K562 (cell line): ENCODE measurements around the gene DGLUCY. TPM values are rescaled to one million over a fixed set of nuclear protein-coding genes. Genes with fewer than 3 reads are reported as not detected.

ENCODE experiments used
- ATAC-seq: fragments of 200-7000 bp; cut with Tn5 transposase; 3 replicates; pipeline ENCODE4 v1.9.1; 2020; ENCODE audit warnings: moderate library complexity
- BruUV-seq: library from RNA; stranded (reverse); fragments of 400-500 nt; replicated peaks from 2 replicates; lab custom pipeline; 2021; lab: Mats Ljungman, UMichigan
- CTCF ChIA-PET: fragments of 300-600 bp; formaldehyde crosslinking; extraction: SDS; loops from one replicate; lab custom pipeline; 2021; ENCODE audit warnings: low intra/inter-chr PET ratio; lab: Yijun Ruan, JAX
- POLR2A ChIA-PET: fragments of 300-600, 350-650 bp; sonication (Branson Sonifier 250); formaldehyde crosslinking; extraction: SDS; loops from one replicate; lab custom pipeline; 2021; ENCODE audit warnings: antibody characterized with exemption, inconsistent platforms; lab: Yijun Ruan, JAX
- DNase-seq, 4 experiments: peaks; one replicate each; pipeline versions ENCODE4 v3.0.0 to v3.0.0-alpha.2; 2011 to 2018; ENCODE audit warnings: low spot score in 3 of 4, mixed read lengths in 3 of 4; ENCODE audit errors: extremely low read depth in 1 of 4
- FAIRE-seq: peaks from 2 replicates; lab custom pipeline; 2011; peaks lifted over from hg19 to GRCh38; lab: Jason Lieb, UNC
- H2AFZ ChIP-seq: 2 replicates; pipeline ENCODE4 v1.6.0; 2011; ENCODE audit warnings: low read depth, low read length, control low read depth, inconsistent platforms
- H3K27ac ChIP-seq: fragments of 200-600 bp; 3 replicates; pipeline ENCODE4 v1.8.0; 2011; ENCODE audit warnings: low read depth, mild to moderate bottlenecking, control low read depth, inconsistent platforms, low read length, moderate library complexity, mixed read lengths; ENCODE audit errors: extremely low read depth
- H3K27me3 ChIP-seq, 2 experiments: fragments of 300-600 bp in 1 of 2; 2 replicates in 1 of 2; 3 replicates in 1 of 2; pipeline versions ENCODE4 v1.6.0 to v1.8.0; 2011; ENCODE audit warnings: inconsistent platforms in 2 of 2, low read length in 2 of 2, mild to moderate bottlenecking in 1 of 2, mixed read lengths in 1 of 2, moderate library complexity in 1 of 2; ENCODE audit not compliant: control insufficient read depth in 2 of 2, insufficient read depth in 2 of 2
- H3K36me3 ChIP-seq: fragments of 300-600 bp; 3 replicates; pipeline ENCODE4 v1.8.0; 2011; ENCODE audit warnings: mild to moderate bottlenecking, low read length, inconsistent platforms; ENCODE audit not compliant: control insufficient read depth, insufficient read depth
- H3K4me1 ChIP-seq, 2 experiments: fragments of 200-600 bp in 1 of 2; replicated peaks in 1 of 2; 2 replicates in 1 of 2; 3 replicates in 1 of 2; pipeline versions ENCODE4 v1.5.1 to v1.8.0; 2011; ENCODE audit warnings: inconsistent platforms in 2 of 2, low read length in 2 of 2, mild to moderate bottlenecking in 1 of 2, mixed read lengths in 1 of 2, moderate library complexity in 1 of 2; ENCODE audit not compliant: control insufficient read depth in 2 of 2, insufficient read depth in 2 of 2
- H3K4me2 ChIP-seq: 2 replicates; pipeline ENCODE4 v1.6.1; 2011; ENCODE audit warnings: low read length, control low read depth, inconsistent platforms, mixed read lengths; ENCODE audit not compliant: insufficient read depth
- H3K4me3 ChIP-seq: fragments of 200-600 bp; sonication (generic), shearing (Covaris generic); 2 replicates; pipeline ENCODE4 v1.5.1; 2016; ENCODE audit warnings: control low read depth, inconsistent platforms
- H3K79me2 ChIP-seq: fragments of 200-600 bp; 3 replicates; pipeline ENCODE4 v1.8.0; 2011; ENCODE audit warnings: low read length, inconsistent platforms; ENCODE audit not compliant: control insufficient read depth, insufficient read depth
- H3K9ac ChIP-seq, 2 experiments: 2 replicates each; pipeline versions ENCODE4 v1.6.0 to v1.6.1; 2011; ENCODE audit warnings: low read depth in 2 of 2, low read length in 2 of 2, control low read depth in 1 of 2, inconsistent platforms in 1 of 2, mild to moderate bottlenecking in 1 of 2, mixed read lengths in 1 of 2; ENCODE audit not compliant: insufficient read depth in 1 of 2
- H3K9me1 ChIP-seq: one replicate; pipeline ENCODE4 v1.6.0; 2011; ENCODE audit warnings: inconsistent platforms, mild to moderate bottlenecking, low read length, moderate library complexity; ENCODE audit not compliant: control insufficient read depth, insufficient read depth
- H3K9me3 ChIP-seq: replicated peaks from 2 replicates; pipeline ENCODE4 v1.5.1; 2011; ENCODE audit warnings: low read depth, low read length, inconsistent platforms; ENCODE audit not compliant: control insufficient read depth, insufficient read depth
- H4K20me1 ChIP-seq: replicated peaks from 2 replicates; pipeline ENCODE4 v1.6.1; 2011; ENCODE audit warnings: low read length, inconsistent platforms, mixed read lengths; ENCODE audit not compliant: control insufficient read depth, insufficient read depth
- CEBPG ChIP-seq, 3 experiments: fragments of 200-800 bp in 1 of 3; sonication (Bioruptor generic) in 1 of 3; sonication (generic) in 1 of 3; formaldehyde crosslinking in 1 of 3; IDR thresholded peaks in 2 of 3; conservative IDR thresholded peaks in 1 of 3; 2 replicates each; pipeline versions ENCODE4 v1.6.1 to v1.8.0; 2016 to 2022; ENCODE audit warnings: missing compliant biosample characterization in 2 of 3, missing genetic modification characterization in 2 of 3, mild to moderate bottlenecking in 1 of 3, missing genetic modification reagents in 1 of 3
- CHD2 ChIP-seq: IDR thresholded peaks from 2 replicates; pipeline ENCODE4 v1.6.1; 2011; ENCODE audit warnings: low read depth, low read length
- CSDE1 ChIP-seq, 2 experiments: fragments of 450-650 bp; IDR thresholded peaks; 2 replicates each; pipeline ENCODE4 v1.6.1; 2016; ENCODE audit warnings: mild to moderate bottlenecking in 1 of 2
- DMBX1 ChIP-seq: fragments of 250-450 bp; sonication (Bioruptor Pico); IDR thresholded peaks from 2 replicates; pipeline ENCODE4 v1.8.0; 2022; ENCODE audit warnings: inconsistent platforms, mild to moderate bottlenecking, moderate library complexity, borderline replicate concordance
- EP400 ChIP-seq: fragments of 450-650 bp; IDR thresholded peaks from 2 replicates; pipeline ENCODE4 v1.6.1; 2017; ENCODE audit warnings: antibody characterized with exemption, mild to moderate bottlenecking, moderate library complexity
- ETS2 ChIP-seq: IDR thresholded peaks from 2 replicates; pipeline ENCODE4 v1.6.1; 2016; ENCODE audit warnings: borderline replicate concordance, missing genetic modification characterization, mild to moderate bottlenecking, moderate library complexity, missing compliant biosample characterization; ENCODE audit not compliant: poor library complexity, severe bottlenecking
- FIP1L1 ChIP-seq: fragments of 200-400 bp; formaldehyde crosslinking; IDR thresholded peaks from 2 replicates; pipeline ENCODE4 v1.6.1; 2018; ENCODE audit warnings: mild to moderate bottlenecking, low read depth, low read length; ENCODE audit not compliant: poor library complexity, severe bottlenecking
- FOSL1 ChIP-seq: fragments of 200-800 bp; sonication (Bioruptor generic); conservative IDR thresholded peaks from 2 replicates; pipeline ENCODE4 v1.6.1; 2016; ENCODE audit warnings: missing genetic modification characterization, missing compliant biosample characterization
- HOXB6 ChIP-seq: fragments of 250-450 bp; sonication (Bioruptor Pico); IDR thresholded peaks from 2 replicates; pipeline ENCODE4 v1.5.1; 2022; ENCODE audit warnings: mild to moderate bottlenecking, borderline replicate concordance
- MAZ ChIP-seq, 2 experiments: fragments of 450-650 bp in 1 of 2; sonication (generic) in 1 of 2; formaldehyde crosslinking; IDR thresholded peaks in 1 of 2; conservative IDR thresholded peaks in 1 of 2; 2 replicates each; pipeline versions ENCODE4 v1.4.0 to v1.5.0; 2020; ENCODE audit warnings: mild to moderate bottlenecking in 1 of 2, missing genetic modification reagents in 1 of 2
- MED1 ChIP-seq: sonication (generic); formaldehyde crosslinking; IDR thresholded peaks from 2 replicates; pipeline ENCODE4 v1.8.1; 2023; ENCODE audit warnings: missing genetic modification reagents, borderline replicate concordance
- RCOR1 ChIP-seq, 2 experiments: IDR thresholded peaks; 2 replicates each; pipeline ENCODE4 v1.6.1; 2012; ENCODE audit warnings: low read depth in 2 of 2, low read length in 2 of 2, borderline replicate concordance in 1 of 2, improper control_type of control experiment in 1 of 2
- SMC3 ChIP-seq: conservative IDR thresholded peaks from 2 replicates; pipeline ENCODE4 v1.6.1; 2011; ENCODE audit warnings: low read depth, low read length, improper control_type of control experiment; ENCODE audit not compliant: insufficient read depth
- ZFP30 ChIP-seq: fragments of 250-450 bp; sonication (Bioruptor Pico); IDR thresholded peaks from 2 replicates; pipeline ENCODE4 v1.8.0; 2022; ENCODE audit warnings: moderate library complexity, mild to moderate bottlenecking, inconsistent platforms, borderline replicate concordance
- ZKSCAN8 ChIP-seq: fragments of 200-800 bp; sonication (Bioruptor generic); IDR thresholded peaks from 2 replicates; pipeline ENCODE4 v1.6.1; 2016; ENCODE audit warnings: missing genetic modification characterization, missing compliant biosample characterization
- WGBS: fragments of 100-300 bp; shearing (Covaris generic); methylation state at CpG from one replicate; pipeline ENCODE4 v1.1.6; 2016; ENCODE audit warnings: low coverage, mixed read lengths; ENCODE audit not compliant: insufficient coverage; ENCODE audit errors: missing lambda C conversion rate; 5-methylcytosine and 5-hydroxymethylcytosine counted together
- in situ Hi-C: fragments of 300-500 bp; cut with MboI; formaldehyde crosslinking; loops from 4 replicates; pipeline ENCODE4 v1.15.0; 2018; ENCODE audit warnings: inconsistent platforms, mixed read lengths
- intact Hi-C: fragments of 100-400 bp; cut with micrococcal nuclease; formaldehyde crosslinking; loops from 2 replicates; pipeline ENCODE4 v1.14.2; 2022
- polyA plus RNA-seq, 8 experiments: library from polyadenylated mRNA; depleted of rRNA in 4 of 8; stranded (reverse) in 5 of 8; unstranded in 3 of 8; fragments of >200 nt; fragmentation: Nextera tagmentation in 2 of 8; fragmentation: Illumina TruSeq in 1 of 8; extraction: Ambion mirVana in 2 of 8; extraction: Trizol in 1 of 8; gene quantifications; 2 replicates each; pipeline versions ENCODE4 v1.2.1 to v1.2.3, GENCODE V29; 2011 to 2014; ENCODE audit warnings: inconsistent platforms in 1 of 8, missing spikeins in 1 of 8
- total RNA-seq, 7 experiments: library from RNA; depleted of rRNA in 6 of 7; stranded (reverse); fragments of >200 nt in 6 of 7; fragmentation: Illumina TruSeq in 2 of 7; extraction: Trizol in 2 of 7; gene quantifications; 2 replicates each; pipeline versions ENCODE4 v1.2.1 to v1.2.3, GENCODE V29; 2011 to 2021; ENCODE audit warnings: low replicate concordance in 1 of 7
- TF ChIP-seq, protein P1 (sequence below): fragments of 450-650 bp; IDR thresholded peaks from 2 replicates; pipeline ENCODE4 v1.6.1; 2016

Gene DGLUCY
- total and polyA plus RNA-seq, 9 of the 15 experiments (the other 6 are each of a cell fraction or from before 2014, with no cell fraction given): 9.9 to 28.4 (median 21.0) TPM

DNA sequence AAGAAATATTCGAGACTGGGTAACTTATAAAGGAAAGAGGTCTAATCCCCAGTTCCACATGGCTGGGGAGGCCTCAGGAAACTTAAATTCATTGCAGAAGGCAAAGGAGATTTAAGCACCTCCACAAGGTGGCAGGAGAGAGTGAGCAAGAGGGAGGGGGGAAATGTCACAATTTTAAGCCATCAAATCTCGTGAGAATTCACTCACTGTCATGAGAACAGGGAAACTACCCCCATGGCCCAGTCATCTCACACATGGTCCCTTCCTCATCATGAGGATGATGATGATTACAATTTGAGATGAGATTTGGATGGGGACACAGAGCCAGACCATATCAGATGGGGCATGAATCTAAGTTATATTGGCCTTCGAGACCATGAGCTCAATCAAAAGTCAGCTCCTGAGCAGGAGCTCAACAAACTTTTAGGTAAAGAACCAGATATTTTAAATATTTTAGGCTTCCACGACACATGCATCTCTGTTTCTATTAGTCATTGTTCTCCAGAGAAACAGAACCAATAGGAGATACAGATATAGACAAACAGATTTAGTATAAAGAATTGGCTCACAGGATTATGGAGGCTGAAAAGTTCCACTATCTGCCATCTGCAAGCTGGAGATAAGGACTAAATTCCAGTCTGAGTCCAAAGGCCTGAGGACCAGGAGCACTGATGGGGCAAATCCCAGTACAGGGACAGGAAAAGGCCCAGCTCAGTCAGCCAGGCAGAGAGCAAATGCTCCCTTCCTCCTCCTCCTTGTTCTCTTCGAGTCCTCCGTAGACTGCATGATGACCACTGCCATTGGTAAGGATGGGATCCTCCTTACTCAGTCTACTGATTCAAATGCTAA, 24.9 kb downstream of the DGLUCY start:
- H3K9ac ChIP-seq: peak overlapping the region in 1 of 2 experiments; percentile 64; a peak in 1 of 4 replicates
- no peaks in the 10 kb centered on the region for H4K20me1 ChIP-seq
- H3K4me2 ChIP-seq: no peak overlapping the region
- CTCF ChIA-PET: interaction anchor here (1.2 kb wide), 1 partner anchor 34 kb away, joined by 5 read pairs; no protein-coding TSS in a partner anchor
- H3K79me2 ChIP-seq: no peaks in the 10 kb centered on the region
- WGBS: 39% methylated on average over 4 of the region's 6 CpGs
- intact Hi-C loops (loop anchor here (2.0 kb wide), 2 partner anchors 34 to 78 kb away; partner anchors contain the start of gene RPS6KA5), in situ Hi-C loops (no loop called here)
- peaks cover 0 to 20% of the 10 kb centered on the region in 2 experiments; a peak in 3 of 5 replicates for H3K4me1 ChIP-seq
- peak; percentile 89 for ATAC-seq
- no peaks in the 10 kb centered on the region for H3K27me3 ChIP-seq
- BruUV-seq: no TSS peak
- no peak overlapping the region for H2AFZ ChIP-seq
- H3K36me3 ChIP-seq: peaks cover 17% of the 10 kb centered on the region; the same call in 1 of the 3 replicates
- no peak overlapping the region for H3K4me3 ChIP-seq
- peak overlapping the region; percentile 6; the same call in 1 of the 3 replicates for H3K27ac ChIP-seq
- POLR2A ChIA-PET: interaction anchor here (0.6 to 0.9 kb wide), 2 partner anchors 69 to 111 kb away, joined by 3 read pairs; no protein-coding TSS in a partner anchor
- FAIRE-seq: peak; percentile 84
- DNase-seq: peak; percentile 34 to 73 (median 51)
- H3K9me1 ChIP-seq: no peaks in the 10 kb centered on the region
- no peaks in the 10 kb centered on the region for H3K9me3 ChIP-seq
- TF ChIP-seq RCOR1 (IDR thresholded peaks at IDR 0.05; ENCODE audit: borderline replicate concordance in 1 of 2, low read depth in 2 of 2, low read length in 2 of 2) (peak in 1 of 2 experiments; percentile 48; a peak in 1 of 4 replicates), FIP1L1 (no peak), SMC3 (peak; percentile 37; the same call in 1 of the 2 replicates), MAZ (CRISPR knock-in tag; conservative IDR thresholded peaks at IDR 0.05 in 1 of 2, IDR thresholded peaks at IDR 0.05 in 1 of 2) (peak; percentile 77 to 96), FOSL1 (tag) (no peak; the same call in 1 of the 2 replicates), DMBX1 (CRISPR knock-in tag) (no peak), CSDE1 (IDR thresholded peaks at IDR 0.05) (no peak), ETS2 (tag) (no peak), MED1 (CRISPR knock-in tag) (no peak), ZKSCAN8 (CRISPR knock-in tag) (no peak), HOXB6 (no peak), CEBPG (CRISPR knock-in tag; IDR thresholded peaks at IDR 0.05) (peak; percentile 60; the same call in 1 of the 2 replicates), CEBPG (tag; conservative IDR thresholded peaks at IDR 0.05 in 1 of 2, IDR thresholded peaks at IDR 0.05 in 1 of 2) (0 out of 4 replicates have a peak, but pooled peaks of 1 of the 2 experiments have one; percentile 9), ZFP30 (no peak), CHD2 (peak; percentile 93), EP400 (peak; percentile 14; the same call in 1 of the 2 replicates)
- TF ChIP-seq, protein P1, sequence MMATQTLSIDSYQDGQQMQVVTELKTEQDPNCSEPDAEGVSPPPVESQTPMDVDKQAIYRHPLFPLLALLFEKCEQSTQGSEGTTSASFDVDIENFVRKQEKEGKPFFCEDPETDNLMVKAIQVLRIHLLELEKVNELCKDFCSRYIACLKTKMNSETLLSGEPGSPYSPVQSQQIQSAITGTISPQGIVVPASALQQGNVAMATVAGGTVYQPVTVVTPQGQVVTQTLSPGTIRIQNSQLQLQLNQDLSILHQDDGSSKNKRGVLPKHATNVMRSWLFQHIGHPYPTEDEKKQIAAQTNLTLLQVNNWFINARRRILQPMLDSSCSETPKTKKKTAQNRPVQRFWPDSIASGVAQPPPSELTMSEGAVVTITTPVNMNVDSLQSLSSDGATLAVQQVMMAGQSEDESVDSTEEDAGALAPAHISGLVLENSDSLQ: peak; percentile 38; the same call in 1 of the 2 replicates
